ENCODE measurements around the gene TOX3.

The TOX3 gene

GRCh38 chr16:52489894-52490293, 57.0 kb downstream of the TOX3 start:
- DNase-seq, result no peak

- no peak for DNase-seq
Observed at GRCh38 chr16:52488837-52489289, 58.1 kb downstream of the TOX3 start.

DNA sequence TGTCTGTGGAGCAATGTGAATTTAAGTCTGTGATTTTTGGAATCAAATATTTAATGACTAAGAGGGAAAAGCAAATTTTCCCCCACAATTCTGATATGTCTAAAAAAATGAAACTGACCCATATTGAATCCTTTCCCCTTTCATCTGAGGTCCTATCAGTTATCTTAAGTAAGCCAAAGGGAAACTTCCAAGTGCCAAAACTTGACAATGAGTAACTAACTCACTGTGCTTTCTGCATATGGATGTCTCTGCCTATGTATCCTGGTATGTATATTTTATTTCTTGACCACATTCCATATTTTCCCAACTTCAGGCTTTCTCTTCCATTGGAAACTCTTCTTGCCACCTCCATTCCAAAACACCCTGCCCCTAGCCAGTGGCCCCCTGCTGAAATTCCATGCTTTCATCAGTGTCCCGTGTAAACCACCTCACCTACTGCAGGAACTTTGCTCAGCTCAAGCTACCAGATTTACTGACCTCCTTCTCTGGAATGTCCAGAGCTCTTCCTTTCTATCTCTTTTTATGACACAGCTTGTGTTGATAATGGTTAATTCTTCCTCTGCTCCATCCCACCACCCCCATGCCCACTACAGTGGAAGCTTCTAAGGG, 59.0 kb downstream of the TOX3 start:
- DNase-seq, result no peak

GRCh38 chr16:52480237-52480636, 66.7 kb downstream of the TOX3 start:
- DNase-seq, result no peak

DNA sequence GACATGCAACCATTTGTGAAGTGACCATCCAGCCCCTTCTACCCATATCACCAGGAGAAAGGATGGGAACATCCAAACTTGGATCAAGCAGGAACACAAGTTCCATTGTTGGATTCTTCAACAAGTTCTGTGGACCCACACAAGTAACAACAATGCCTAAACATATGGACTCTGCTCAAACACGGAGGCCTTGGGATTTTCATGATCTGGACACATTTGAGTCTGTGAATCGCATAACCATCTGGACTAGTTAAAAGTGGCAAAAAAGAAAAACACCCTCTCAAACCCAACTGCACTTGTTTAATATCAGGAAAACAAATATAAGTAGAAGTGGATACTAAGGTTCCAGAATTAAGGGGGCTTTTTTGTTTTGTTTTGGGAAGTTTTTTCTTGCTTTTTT, 70.8 kb downstream of the TOX3 start:
- no peak for DNase-seq

DNA sequence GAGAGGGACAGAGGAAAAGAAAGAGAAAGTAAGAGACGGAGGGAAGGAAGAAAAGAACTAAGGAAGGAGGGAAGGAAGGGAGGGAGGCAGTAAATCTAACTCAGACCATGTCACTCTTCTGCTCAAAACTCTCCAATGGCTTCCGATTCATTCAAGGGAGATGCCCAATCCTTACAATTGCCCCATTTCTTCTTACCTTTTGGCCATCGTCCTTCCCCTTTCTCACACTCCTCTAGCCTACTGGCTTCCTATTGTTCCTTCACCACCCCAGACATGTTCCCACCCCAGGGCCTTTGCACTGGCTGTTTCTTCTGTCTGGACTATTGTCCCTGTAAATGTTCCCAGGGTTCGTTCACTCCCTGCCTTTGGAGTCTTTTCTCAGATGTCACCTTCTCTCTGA, 72.3 kb downstream of the TOX3 start:
- DNase-seq, result no peak

GRCh38 chr16:52473096-52473495, 73.8 kb downstream of the TOX3 start:
- DNase-seq, result no peak

DNA sequence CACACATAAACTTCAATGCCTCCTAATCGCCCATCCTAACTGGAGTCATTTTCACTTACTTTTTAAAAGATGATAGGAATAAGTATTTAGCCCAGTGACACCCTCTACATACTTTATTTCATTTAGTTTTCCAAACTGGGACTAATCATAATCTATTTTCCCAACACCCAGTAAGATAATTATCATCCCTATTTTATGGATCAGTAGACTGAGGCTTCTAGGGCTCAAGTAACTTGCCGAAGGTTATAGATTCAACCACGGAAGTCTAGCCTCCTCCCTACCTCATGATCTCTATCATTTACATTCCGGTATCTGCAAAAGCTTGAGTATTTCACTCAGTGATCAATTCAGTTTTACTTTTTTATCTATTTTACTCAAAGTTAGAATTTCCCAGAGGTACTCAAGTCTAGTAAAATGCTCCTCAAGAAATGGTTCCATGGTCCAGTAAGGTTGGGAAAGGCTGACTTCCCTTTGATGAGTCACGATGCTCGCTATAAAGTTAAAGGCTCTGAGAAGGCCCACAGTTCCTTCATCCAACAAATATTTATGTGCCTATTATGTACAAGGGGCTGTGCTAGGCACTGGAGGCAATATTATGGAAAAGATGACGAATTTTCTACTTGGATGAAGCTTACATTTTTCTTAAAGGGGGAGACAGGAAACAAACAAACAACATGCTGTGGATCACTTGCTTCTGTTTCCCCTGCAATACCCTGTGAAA, 75.1 kb downstream of the TOX3 start:
- DNase-seq, result no peak

DNA sequence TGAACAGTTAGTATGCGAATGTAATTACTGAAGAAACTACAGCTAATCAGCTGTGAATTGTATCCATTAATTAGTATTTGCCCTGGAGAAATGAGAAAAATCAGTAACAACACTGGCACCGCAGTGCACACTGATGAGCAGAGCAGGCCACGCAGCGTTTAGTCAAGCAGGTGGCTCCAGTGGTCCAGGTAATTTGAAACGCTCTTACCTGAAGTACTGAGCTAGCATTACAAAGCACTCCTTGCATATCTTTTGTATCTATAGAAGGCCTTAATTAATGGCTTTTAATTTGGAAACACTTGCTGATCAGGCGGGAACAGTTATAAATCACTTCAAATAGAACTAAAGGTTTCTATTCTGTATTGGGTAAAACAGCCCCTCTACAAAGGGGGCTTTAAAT, 76.4 kb downstream of the TOX3 start:
- DNase-seq, result no peak

DNA sequence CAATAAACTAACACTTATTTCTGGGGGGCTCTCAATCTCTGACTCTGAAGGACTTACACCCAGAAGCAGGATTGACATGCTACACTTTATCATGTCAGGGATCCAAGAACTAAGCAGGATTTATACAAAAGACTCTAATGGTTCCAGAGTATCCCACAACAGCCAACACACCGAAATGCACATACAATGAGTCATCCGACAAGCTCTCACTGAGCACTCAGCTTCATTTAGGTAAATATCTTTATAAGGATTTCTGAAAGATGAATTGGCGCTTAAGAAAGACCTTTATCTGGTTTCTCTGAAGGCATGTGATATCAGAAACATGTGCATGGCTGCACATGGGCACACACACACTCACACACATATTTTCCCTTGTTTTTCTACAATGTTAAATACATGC, 77.2 kb downstream of the TOX3 start:
- DNase-seq, result no peak

DNA sequence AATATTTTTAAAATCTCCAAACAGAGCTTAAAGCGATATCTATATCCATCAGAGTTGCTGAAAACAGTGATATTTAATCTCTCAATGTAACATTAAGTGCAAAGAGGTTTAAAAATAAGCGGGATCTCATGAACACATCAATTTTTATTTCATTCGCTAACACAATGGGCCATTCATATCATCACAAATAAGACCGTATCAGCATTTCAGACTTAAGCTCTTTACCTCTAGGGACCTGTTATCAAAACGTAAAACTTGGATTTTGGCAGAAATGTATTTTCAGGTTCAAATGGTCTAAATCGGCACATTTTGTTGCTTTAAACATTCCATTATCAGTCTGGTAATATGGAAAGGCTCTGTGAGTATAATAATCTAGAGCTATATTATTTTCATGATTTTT, 77.9 kb downstream of the TOX3 start:
- DNase-seq, result no peak

DNA sequence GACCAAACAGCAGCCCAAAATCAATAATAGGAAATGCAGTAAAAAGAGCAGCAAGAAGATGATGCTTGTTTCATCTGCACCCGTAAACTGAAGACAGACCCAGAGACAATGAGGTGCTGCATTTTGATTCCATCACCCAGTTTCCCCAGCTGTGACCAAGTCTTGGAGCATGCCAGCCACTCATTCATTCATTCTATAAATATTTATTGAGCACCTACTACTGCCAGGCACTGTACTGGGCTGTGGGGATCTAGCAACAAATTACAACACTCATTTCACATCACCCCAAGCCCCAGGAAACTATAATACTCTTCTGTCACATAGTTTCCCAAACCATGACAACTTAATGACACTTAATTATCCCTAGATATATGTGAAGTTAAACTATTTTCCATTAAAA, 79.2 kb downstream of the TOX3 start:
- no peak for DNase-seq

GRCh38 chr16:52466994-52467393, 79.9 kb downstream of the TOX3 start:
- no peak for DNase-seq

DNA sequence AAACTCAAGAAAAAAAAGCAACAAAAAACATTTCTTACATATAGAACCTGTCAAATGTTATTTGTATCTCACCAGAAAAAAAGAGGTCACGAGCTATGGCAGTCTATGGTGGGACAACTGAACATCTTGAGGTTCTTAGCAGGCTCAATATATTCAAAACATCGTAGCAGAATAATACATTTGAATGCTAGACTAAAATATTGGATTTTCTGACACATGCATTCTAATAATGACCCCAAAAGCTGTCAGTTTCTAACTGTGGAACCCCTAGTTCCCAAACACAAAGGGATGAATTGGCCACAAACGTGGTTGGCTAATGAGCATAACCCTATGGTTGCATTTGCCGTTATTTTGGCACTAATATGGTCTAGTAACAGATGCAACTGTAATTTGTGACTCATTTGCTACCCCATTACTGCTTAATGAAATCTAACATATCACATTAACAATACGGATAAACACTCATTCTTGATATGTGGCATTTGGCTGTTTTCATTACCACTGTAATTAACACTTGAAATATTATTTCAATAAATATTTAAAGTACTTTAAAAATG, 81.2 kb downstream of the TOX3 start:
- no peak for DNase-seq

GRCh38 chr16:52463904-52464303, 83.0 kb downstream of the TOX3 start:
- no peak for DNase-seq

GRCh38 chr16:52462816-52463215, 84.1 kb downstream of the TOX3 start:
- no peak for DNase-seq

DNA sequence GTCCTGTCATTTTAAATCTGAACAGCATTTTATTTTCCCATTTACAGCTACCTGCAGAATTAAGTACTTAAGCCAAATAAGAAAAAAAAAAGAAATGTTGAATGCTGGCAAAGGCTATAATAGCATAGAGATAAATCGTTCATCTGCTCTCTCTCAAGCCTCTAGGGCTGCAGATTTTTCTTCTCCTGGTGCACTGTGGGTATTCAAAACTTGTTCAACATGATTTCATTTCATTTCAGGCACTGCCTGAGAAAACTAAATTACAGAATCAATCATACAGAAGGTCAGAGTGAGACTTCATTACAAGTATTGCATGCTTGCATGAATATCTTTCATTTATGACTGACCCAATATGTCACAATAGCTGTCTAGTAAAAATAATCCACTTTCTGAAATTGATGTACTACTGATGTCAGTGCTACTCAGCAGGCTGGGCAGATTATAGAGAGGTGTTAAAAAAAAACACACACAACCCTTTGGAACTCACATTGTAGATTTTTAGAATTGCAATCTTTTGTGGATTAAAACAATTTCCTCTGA, 86.2 kb downstream of the TOX3 start:
- DNase-seq, result no peak

DNA sequence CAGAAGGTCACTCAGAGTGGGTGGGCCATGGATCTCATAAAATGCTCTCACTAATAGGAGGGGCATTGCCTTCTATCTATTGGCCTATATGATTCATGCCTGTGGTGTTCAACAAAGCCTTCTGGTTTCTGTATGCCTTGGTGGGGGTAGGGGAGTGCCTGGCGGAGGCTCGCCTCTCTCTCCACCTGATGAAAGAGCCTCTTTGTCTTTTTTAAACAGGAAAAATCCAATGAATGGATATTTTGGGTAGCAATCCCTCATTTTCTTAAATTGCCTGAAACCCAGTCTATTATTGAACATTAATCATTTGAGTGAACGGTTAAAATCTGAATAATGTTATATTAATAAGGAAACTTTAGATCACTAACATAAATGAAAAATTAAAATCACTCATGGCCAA, 90.6 kb downstream of the TOX3 start:
- DNase-seq, result no peak

DNA sequence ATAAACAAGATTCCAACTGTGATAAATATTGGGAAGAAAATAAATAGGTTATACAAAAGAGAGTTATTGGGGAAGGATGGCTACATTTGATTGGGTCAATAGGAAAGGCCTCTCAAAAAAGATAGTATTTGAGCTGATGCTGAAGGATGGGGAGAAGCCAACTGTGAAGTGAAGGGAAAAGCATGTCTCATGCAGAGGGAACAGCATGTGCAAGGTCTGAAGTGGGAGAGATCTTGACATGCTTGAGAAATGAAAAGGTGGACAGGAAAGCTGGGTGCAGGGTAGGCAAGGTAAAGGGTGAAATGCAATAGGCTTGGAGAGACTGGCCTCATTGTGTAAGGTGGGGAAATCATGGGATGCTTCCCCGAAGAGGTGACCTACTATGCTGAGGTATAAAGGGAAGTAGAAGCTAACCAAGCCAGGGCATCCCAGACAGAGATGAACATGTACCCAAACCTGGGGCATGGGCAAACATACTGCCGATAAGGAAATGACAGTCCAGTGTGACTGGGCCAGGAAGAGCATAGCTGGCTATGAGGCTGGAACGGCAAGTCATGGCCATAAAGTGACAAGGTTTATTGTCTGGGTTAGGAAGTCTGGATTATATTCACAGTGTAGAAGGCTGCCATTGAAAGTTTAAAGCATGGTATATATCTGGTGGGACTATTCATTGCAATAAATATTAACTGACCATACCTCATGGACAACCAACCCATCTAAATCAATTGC, 91.2 kb downstream of the TOX3 start:
- DNase-seq, result no peak

- no peak for DNase-seq
Observed at GRCh38 chr16:52453644-52454043, 93.3 kb downstream of the TOX3 start.

DNA sequence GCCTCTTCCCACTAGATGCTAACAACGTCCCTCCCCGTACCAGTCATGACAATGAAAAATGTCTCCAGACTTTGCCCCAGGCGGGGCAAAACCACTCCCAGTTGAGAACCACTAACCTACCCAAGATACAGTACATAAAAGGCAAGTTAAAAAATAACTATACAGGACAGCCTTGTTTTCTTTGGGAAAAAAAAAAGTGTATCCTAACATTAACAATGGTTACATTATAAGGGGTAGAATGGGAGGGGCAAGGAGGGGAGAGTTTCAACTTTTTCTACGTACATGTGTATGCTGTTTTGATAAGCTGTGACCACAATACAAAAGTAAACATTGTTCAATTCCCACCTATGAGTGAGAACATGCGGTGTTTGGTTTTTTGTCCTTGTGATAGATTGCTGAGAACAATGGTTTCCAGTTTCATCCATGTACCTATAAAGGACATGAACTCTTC, 94.9 kb downstream of the TOX3 start:
- DNase-seq, result no peak

DNA sequence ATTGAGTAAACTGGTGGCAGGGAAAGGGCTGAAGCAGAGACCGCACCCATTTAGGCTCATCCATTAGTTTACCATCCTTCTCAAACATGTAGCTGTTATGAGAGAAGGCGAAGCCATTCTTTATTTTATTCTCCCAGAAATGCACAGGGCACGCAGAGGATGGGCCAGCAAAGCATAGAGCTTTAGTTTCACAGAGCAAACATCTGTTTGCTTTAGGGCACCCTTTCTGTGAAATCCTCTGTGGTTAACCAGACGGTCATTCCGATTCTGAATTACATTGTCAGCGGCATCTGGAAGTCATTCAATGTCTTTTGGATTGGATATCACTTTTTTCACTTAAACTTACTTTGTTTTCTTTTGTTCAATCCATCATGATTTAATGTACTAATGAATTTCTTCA, 96.0 kb downstream of the TOX3 start:
- DNase-seq, result no peak

DNA sequence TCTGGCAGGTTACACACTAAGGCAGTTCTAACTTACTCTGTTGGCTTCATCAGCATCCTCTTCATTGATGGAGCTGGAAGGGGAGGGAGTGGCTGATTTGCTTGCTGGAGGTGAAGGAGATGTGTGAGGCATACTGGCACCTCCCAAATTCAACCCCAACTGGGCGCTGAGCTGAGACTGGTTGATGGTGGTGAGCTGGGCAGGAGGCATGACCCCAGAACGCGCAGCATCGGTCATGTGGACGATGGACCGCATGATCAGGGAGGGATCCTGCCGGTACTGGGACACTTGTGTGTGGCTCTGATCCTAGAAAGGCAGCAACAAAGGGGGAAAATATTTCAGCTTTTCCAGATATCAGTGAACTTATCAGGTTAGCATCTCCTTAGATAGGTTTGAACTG, 96.7 kb downstream of the TOX3 start:
- no peak for DNase-seq

GRCh38 chr16:52446080-52446479, 100.9 kb downstream of the TOX3 start:
- DNase-seq, result no peak
